H1 (cell line): Measurements from ENCODE around the gene STAC. TPM values are rescaled to one million over a fixed set of nuclear protein-coding genes. Genes with fewer than 3 reads are reported as not detected.

Source experiments
- EZH2 ChIP-seq: fragments of 200-600 bp; sonication (generic); IDR thresholded peaks from 2 replicates; pipeline ENCODE4 v1.7.1; 2012; ENCODE audit warnings: low read depth, mild to moderate bottlenecking, moderate library complexity, low read length, inconsistent platforms; ENCODE audit not compliant: severe bottlenecking
- NANOG ChIP-seq: IDR thresholded peaks from 2 replicates; pipeline ENCODE4 v1.6.1; 2011; ENCODE audit warnings: low read length, low read depth, mild to moderate bottlenecking, inconsistent platforms; ENCODE audit not compliant: insufficient read depth, poor library complexity, severe bottlenecking
- POLR2A ChIP-seq, 2 experiments: IDR thresholded peaks; 1 replicate in 1 of 2; 2 replicates in 1 of 2; pipeline ENCODE4 v1.6.1; 2011; ENCODE audit warnings: low read depth in 2 of 2, low read length in 2 of 2, mild to moderate bottlenecking in 2 of 2; ENCODE audit errors: control extremely low read depth in 1 of 2
- TBP ChIP-seq: IDR thresholded peaks from 2 replicates; pipeline ENCODE4 v1.6.1; 2011; ENCODE audit warnings: low read depth, low read length, improper control_type of control experiment
- polyA plus RNA-seq, 7 experiments: library from polyadenylated mRNA; depleted of rRNA in 3 of 7; stranded (reverse) in 5 of 7; unstranded in 2 of 7; fragments of >200 nt in 5 of 7; fragments of 200-250 nt in 2 of 7; gene quantifications; 1 replicate in 5 of 7; 2 replicates in 1 of 7; 4 replicates in 1 of 7; pipeline versions ENCODE4 v1.2.1 to v1.2.3, GENCODE V29; 2011 to 2013; ENCODE audit warnings: missing spikeins in 2 of 7, mixed read lengths in 2 of 7
- total RNA-seq: library from RNA; stranded (reverse); fragmentation: NEBNext Ultra II Directional; extraction: Animal tissue kit (Norgen Biotek cat#: 25700); gene quantifications from 2 replicates; pipeline ENCODE4 v1.2.1, GENCODE V29; 2021

The STAC gene
- total and polyA plus RNA-seq, 2 of the 8 experiments (the other 6 are each of a cell fraction or from before 2014, with no cell fraction given): 8.0 to 18.1 TPM

GRCh38 chr3:36546226-36546625 lies 165.9 kb downstream of the STAC start (continued):
- TF ChIP-seq EZH2 (no peak), TBP (no peak), NANOG (no peak), POLR2A (IDR thresholded peaks at IDR 0.05; ENCODE audit: control extremely low read depth in 1 of 2, low read depth in 2 of 2, low read length in 2 of 2) (no peak)
